Spleen (tissue), 7 donors: Measurements from ENCODE around the gene CRIP1.

Experiments used
- POLR2AphosphoS5 ChIP-seq, 3 donors: sonication (generic); formaldehyde crosslinking; IDR thresholded peaks; one replicate each; pipeline ENCODE4 v1.5.1; 2017; ENCODE audit warnings: antibody characterized with exemption in 3 of 3
- TF ChIP-seq, protein P1 (sequence below), 11 experiments: fragments of 200-600 bp in 7 of 11; fragments of 450-650 bp in 4 of 11; sonication (generic) in 4 of 11; IDR thresholded peaks in 8 of 11; conservative IDR thresholded peaks in 3 of 11; 1 replicate in 7 of 11; 2 replicates in 4 of 11; pipeline versions ENCODE4 v1.4.0 to v1.8.0; 2016 to 2021; ENCODE audit warnings: antibody characterized with exemption in 11 of 11, inconsistent platforms in 4 of 11, mild to moderate bottlenecking in 1 of 11
- donor health status: DM: no; HTN: no; CAD: no; lungs with moderate emphysema.
- donor health status: DM: no; HTN: no; CAD: no.
- donor health status: DM: no; HTN: no; CAD: no.

DNA sequence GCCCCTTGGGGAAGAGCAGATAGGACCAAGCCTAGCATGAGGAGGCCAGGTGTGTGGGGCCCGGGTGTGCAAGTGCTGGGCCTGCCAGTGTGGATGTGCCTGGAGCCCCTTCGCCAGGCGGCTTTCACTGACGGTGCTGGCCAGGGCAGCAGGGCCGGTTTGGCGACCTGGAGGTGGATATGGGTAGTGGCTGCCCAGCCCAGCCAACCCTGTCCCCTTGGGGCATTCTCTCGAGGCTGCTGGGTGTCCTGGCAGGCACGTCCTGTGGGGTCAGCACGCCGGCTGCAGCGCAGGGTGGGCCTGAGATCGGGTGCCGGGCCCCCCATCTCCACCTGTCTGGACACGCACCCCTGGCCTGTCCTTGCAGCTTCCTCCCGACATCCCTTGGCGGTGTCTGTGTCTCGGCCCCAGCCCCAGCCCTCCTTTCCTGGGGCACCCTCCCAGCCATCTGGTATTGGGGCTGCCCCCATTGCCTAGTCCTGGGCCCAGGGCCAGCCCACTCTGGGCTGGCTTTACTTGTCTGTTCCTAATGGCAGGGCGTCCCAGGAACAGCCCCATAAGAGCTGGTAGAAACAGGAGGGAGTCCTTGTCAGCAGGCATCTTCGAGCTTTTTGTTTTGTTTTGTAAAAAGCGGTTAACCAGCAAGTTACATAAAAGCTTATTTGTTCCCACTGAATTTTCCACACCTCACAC is 19.3 kb upstream of the CRIP1 start:
- no peak for TF ChIP-seq POLR2AphosphoS5 (IDR thresholded peaks at IDR 0.05)
- TF ChIP-seq, protein P1, sequence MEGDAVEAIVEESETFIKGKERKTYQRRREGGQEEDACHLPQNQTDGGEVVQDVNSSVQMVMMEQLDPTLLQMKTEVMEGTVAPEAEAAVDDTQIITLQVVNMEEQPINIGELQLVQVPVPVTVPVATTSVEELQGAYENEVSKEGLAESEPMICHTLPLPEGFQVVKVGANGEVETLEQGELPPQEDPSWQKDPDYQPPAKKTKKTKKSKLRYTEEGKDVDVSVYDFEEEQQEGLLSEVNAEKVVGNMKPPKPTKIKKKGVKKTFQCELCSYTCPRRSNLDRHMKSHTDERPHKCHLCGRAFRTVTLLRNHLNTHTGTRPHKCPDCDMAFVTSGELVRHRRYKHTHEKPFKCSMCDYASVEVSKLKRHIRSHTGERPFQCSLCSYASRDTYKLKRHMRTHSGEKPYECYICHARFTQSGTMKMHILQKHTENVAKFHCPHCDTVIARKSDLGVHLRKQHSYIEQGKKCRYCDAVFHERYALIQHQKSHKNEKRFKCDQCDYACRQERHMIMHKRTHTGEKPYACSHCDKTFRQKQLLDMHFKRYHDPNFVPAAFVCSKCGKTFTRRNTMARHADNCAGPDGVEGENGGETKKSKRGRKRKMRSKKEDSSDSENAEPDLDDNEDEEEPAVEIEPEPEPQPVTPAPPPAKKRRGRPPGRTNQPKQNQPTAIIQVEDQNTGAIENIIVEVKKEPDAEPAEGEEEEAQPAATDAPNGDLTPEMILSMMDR (IDR thresholded peaks at IDR 0.05 in 8 of 11, conservative IDR thresholded peaks at IDR 0.05 in 3 of 11) = no peak
